HCT116 (cell line): ENCODE results near the gene TMEM164.

Experiments used
- CBX3 ChIP-seq: IDR thresholded peaks from 2 replicates; pipeline ENCODE4 v1.6.1; 2012; ENCODE audit warnings: low read depth
- CEBPB ChIP-seq: IDR thresholded peaks from 2 replicates; pipeline ENCODE4 v1.6.1; 2012; ENCODE audit warnings: low read depth
- CTCF ChIP-seq, 3 experiments: fragments of 200-600 bp in 1 of 3; sonication (generic) in 1 of 3; IDR thresholded peaks in 2 of 3; conservative IDR thresholded peaks in 1 of 3; 2 replicates each; pipeline ENCODE4 v1.5.1; 2012 to 2017; ENCODE audit warnings: low read depth in 2 of 3, low read length in 2 of 3, antibody characterized with exemption in 1 of 3, borderline replicate concordance in 1 of 3, control low read depth in 1 of 3, mild to moderate bottlenecking in 1 of 3, mixed read lengths in 1 of 3, mixed run types in 1 of 3, moderate library complexity in 1 of 3; ENCODE audit not compliant: insufficient read depth in 1 of 3
- EZH2 ChIP-seq: fragments of 200-600 bp; sonication (generic); IDR thresholded peaks from 2 replicates; pipeline ENCODE4 v1.6.1; 2017; ENCODE audit warnings: antibody characterized with exemption, mixed run types
- EZH2phosphoT487 ChIP-seq: fragments of 200-600 bp; IDR thresholded peaks from 2 replicates; pipeline ENCODE4 v1.6.1; 2018; ENCODE audit warnings: antibody characterized with exemption, borderline replicate concordance
- FOSL1 ChIP-seq: IDR thresholded peaks from 2 replicates; pipeline ENCODE4 v1.6.1; 2012; ENCODE audit warnings: low read depth
- MAX ChIP-seq: IDR thresholded peaks from 2 replicates; pipeline ENCODE4 v1.6.1; 2012
- POLR2A ChIP-seq: IDR thresholded peaks from 2 replicates; pipeline ENCODE4 v1.7.0; 2011; ENCODE audit warnings: borderline replicate concordance; ENCODE audit not compliant: insufficient read depth, insufficient read length; ENCODE audit errors: extremely low read depth
- POLR2AphosphoS5 ChIP-seq: IDR thresholded peaks from 2 replicates; pipeline ENCODE4 v1.6.1; 2011; ENCODE audit warnings: mild to moderate bottlenecking, low read depth, low read length, moderate library complexity
- RAD21 ChIP-seq: IDR thresholded peaks from 2 replicates; pipeline ENCODE4 v1.6.1; 2012; ENCODE audit warnings: low read depth, mild to moderate bottlenecking
- YY1 ChIP-seq: IDR thresholded peaks from 2 replicates; pipeline ENCODE4 v1.6.1; 2011; ENCODE audit warnings: low read length, low read depth, moderate library complexity, mild to moderate bottlenecking; ENCODE audit not compliant: insufficient replicate concordance; ENCODE audit errors: extremely low read depth
- TF ChIP-seq, protein P1 (sequence below): IDR thresholded peaks from 2 replicates; pipeline ENCODE4 v1.6.1; 2012

DNA sequence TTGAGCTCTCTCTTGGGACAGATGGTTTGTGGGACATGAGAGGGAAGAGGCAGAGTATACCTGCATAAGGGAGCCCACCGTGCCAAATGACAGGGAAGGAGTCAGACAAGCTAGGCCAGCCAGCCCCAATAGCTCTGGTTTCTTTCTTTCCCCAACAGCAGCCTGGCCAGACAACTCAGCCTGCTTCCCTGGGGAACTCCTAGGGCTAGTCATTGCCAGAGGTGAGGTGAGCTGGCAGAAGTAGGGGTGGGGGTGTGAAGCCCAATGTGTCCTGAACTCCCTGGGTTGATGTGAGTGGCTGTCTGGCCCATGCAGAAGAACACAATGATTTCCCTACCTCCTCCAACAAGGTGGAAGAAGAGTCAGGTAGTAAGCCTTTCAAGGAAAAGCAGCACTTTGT lies 179.4 kb downstream of the TMEM164 start:
- no peak for TF ChIP-seq CTCF (IDR thresholded peaks at IDR 0.05 in 2 of 3, conservative IDR thresholded peaks at IDR 0.05 in 1 of 3; ENCODE audit: borderline replicate concordance in 1 of 3, insufficient read depth in 1 of 3, low read depth in 2 of 3, low read length in 2 of 3)
- TF ChIP-seq POLR2AphosphoS5: no peak
- TF ChIP-seq POLR2A: no peak
- no peak for TF ChIP-seq YY1
- no peak for TF ChIP-seq CBX3
- TF ChIP-seq EZH2: no peak
- TF ChIP-seq, protein P1, sequence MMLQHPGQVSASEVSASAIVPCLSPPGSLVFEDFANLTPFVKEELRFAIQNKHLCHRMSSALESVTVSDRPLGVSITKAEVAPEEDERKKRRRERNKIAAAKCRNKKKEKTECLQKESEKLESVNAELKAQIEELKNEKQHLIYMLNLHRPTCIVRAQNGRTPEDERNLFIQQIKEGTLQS: no peak
- no peak for TF ChIP-seq RAD21
- no peak for TF ChIP-seq FOSL1
- TF ChIP-seq EZH2phosphoT487: no peak
- TF ChIP-seq MAX: no peak
- no peak for TF ChIP-seq CEBPB
